HG02938 (cell line): Measurements from ENCODE around the gene GPR142.
"Not testable (repeated sequence)": the region's sequence is repeated elsewhere in the genome, so short reads cannot be mapped to it uniquely, and the experiment has no call there.

Experiments used
- ATAC-seq: cut with Tn5 transposase; IDR thresholded peaks from one replicate; pipeline ENCODE4 v1.9.1; 2021; ENCODE audit warnings: mild to moderate bottlenecking, moderate library complexity; ENCODE audit not compliant: unreplicated experiment

The GPR142 gene

GRCh38 chr17:74390680-74391653 lies 23.7 kb downstream of the GPR142 start:
- no peak for ATAC-seq

- ATAC-seq: no peak
Observed at GRCh38 chr17:74391771-74392170, 24.5 kb downstream of the GPR142 start.

DNA sequence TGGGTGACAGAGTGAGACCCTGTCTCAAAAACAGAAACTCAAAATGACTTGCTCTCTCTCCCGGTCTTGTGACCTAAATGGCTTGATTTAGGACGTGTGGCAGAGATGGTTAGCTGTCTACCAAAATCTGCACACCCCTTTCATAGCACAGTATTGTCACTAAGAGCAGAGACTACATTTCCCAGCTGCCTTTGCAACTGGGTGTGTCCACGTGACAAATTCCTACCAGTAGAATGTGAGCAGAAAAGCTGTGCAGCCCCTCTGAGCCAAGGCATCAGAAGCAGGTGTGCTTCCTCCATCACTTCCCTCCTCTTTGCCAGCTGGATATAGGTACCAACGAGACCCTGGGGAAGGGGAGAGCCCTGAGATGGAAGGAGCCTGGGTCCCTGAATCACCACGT lies 25.5 kb downstream of the GPR142 start:
- ATAC-seq: no peak

- no peak for ATAC-seq
Observed at GRCh38 chr17:74393346-74393942, 26.1 kb downstream of the GPR142 start.

DNA sequence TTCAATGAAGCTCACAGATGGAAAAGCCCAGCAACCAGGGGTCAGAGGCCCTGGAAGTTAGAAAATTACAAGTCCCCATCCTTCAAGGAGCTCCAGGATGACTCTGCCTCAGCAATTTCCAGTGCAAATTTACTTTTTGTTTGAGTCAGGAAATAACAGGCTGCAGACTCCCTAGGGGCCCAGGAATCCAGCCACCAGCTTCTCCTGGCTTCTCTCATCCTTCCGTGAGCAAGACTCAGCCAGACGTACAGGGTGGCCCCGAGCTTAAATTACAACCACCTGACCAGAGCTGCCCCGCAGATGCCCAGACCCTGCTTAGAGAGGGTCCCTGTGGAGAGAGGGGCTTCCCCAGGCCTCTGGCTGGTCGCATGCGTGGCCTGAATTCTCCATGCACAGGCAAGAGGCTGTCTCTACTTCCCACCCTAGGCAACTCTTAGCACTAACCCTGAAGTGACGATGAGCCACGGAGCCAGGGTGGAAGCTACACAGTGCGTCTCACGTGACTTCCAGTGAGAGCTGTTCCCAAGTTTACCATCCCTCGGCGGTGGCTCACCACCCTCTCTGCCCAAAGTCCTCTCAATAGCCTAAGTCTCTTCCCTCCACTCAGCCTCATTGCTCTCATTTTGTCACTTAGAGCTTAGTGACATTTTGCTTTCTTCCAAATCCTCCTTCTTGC lies 27.1 kb downstream of the GPR142 start:
- no peak for ATAC-seq

GRCh38 chr17:74394977-74395376 lies 27.7 kb downstream of the GPR142 start:
- ATAC-seq: no peak

GRCh38 chr17:74396567-74396966 lies 29.3 kb downstream of the GPR142 start:
- no peak for ATAC-seq

DNA sequence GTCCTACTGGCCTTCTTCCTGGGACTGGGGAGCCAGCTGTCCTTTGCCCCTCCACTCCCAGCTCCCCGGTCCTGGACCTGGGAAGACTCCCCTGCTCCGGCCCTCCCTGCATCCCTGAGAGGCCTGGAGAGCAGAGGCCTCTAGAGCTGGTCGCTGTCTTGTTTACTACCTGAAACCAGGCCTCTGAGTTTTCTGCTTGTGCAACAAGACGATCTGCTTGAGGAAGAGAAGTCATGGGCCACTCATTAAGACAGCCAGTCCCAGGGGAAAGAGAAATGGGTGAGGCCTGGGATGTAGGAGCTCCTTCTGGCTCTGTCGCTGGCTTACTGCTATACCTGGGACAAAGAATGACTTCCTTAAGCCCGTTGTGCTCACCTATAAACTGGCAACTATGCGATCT lies 34.7 kb downstream of the GPR142 start:
- ATAC-seq: no peak

DNA sequence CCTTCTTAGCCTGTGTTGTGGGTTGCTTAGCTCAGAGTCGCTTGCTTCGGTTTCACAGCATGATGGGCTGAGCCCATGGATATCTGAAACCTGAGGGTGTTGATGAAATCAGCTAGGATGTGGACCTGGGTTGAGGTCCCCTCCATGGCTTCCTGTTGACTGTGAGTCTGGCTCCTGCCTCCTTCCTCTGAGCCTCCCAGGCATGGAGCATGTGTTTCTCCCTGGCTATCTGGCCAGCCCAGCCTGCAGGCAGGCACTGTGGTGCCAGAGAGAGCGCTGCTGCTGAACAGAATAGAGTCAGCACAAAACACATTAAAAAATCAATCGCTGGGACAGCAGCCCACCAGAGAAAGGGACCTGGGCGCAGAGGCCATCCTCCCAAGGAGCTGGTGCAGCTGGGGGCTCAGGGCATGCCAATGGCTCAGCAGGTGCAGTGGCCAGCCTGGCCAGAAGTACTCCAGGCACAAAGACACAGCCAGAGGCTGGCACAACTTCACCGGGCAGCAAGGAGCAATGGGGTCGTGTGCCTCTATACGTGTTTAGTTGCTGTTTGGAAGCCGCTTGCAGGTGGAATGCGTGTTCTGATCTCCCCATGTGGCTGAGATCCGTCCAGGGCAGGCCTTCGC lies 36.3 kb downstream of the GPR142 start:
- ATAC-seq: no peak

DNA sequence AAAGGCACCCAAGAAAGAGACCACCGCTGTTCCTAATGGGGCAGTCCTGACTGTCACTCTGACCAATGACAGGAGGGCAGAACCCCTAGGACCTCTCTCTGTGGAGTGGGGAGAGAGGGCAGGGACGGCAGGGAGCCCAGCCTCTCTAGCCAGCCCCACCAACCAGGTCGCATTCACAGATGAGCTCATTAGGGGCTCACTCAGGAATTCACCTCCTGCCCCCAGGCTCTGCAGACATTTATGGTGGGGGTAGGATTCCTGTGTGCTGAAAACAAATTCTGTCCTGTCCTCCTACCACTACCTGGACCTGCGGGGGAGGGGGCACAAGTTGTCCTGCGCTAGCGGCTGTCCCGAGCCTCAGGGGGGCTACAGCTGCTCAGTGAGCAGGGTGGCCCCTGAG lies 36.9 kb downstream of the GPR142 start:
- ATAC-seq: no peak

- ATAC-seq: no peak
Observed at GRCh38 chr17:74404789-74405188, 37.5 kb downstream of the GPR142 start.

DNA sequence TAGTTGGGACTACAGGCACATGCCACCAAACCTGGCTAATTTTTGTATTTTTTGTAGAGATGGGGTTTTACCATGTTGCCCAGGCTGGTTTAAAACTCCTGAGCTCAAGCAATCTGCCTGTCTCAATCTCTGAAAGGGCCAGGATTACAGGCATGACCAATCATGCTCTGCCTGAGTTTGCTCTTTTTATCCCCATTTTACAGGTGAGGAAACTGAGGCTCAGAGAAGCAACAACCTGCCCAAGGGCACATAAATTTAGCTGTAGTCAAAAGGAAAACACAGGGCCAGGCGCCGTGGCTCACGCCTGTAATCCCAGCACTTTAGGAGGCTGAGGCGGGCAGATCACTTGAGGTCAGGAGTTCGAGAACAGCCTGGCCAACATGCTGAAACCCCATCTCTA lies 38.0 kb downstream of the GPR142 start:
- not testable (repeated sequence) for ATAC-seq

DNA sequence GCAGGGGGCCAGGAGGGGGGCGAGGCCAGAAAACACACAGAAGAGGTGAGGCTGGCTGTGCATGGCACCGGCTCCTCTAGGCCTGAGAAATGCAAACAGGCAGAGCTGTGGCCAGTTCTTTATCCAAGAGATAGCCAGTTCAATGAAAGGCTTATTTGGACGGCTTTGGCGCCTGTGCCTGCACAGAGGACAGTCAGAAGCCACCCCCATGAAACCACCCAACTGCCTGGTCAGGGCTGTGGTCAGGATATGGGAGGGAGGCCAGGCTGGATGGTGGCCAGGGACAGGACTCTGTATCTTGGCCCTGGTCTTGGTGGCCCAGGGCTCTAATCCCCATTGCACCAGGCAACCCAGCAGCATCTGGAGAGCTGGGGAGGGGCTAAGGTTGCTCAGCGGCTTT lies 40.1 kb downstream of the GPR142 start:
- ATAC-seq: no peak

DNA sequence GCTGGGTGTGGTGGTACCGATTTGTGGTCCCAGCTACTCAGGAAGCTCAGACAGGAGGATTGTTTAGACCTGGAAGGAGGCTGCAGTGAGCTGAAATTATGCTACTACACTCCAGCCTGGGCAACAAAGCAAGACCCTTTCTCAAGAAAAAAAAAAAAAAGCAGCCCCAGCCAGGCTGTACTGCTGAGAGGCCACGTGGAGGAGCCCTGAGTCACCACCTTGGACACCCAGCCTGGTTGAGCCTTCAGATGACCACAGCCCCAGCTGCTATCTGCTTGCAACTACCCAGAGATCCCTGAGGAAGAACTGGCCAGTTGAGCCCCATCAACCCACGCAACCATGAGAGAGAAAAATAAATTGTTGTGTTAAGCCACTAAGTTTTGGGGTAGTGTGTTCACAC lies 41.0 kb downstream of the GPR142 start:
- no peak for ATAC-seq

GRCh38 chr17:74408815-74409214 lies 41.5 kb downstream of the GPR142 start:
- no peak for ATAC-seq

- ATAC-seq: no peak
Observed at GRCh38 chr17:74410001-74410443, 42.7 kb downstream of the GPR142 start.

DNA sequence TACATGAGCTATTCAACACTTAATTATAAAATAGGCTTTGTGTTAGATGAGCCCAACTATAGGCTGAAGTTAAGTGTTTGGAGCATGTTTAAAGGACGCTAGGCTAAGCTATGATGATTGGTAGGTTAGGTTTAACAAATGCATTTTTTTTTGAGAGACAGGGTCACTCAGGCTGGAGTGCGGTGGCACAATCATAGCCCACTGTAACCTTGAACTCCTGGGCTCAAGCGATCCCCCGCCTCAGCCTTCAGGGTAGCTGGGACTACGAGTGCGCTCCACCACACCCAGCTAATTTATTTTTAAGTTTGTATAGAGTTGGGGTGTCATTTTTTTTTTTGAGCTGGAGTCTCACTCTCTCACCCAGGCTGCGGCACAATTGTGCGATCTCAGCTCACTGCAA lies 45.3 kb downstream of the GPR142 start:
- ATAC-seq: no peak

DNA sequence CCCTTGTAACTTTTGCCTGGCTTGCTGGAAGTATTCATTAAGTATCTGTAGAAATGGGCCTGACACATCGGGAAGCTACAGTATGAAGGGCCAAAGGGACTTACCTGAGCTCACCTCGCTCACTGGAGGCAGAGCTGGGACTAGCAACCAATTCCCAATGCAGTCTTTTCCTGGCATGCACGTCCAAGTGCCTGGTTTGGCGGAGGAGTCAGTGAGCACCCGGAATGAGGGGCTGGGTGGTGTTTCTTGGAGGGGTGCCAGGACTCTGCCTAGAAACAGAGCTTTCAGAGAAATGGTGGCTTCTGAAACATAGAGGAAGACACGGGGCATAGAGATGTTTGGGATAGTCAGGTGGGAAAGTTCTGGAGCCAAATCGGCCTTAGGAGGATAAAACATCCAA lies 46.2 kb downstream of the GPR142 start:
- ATAC-seq: no peak

DNA sequence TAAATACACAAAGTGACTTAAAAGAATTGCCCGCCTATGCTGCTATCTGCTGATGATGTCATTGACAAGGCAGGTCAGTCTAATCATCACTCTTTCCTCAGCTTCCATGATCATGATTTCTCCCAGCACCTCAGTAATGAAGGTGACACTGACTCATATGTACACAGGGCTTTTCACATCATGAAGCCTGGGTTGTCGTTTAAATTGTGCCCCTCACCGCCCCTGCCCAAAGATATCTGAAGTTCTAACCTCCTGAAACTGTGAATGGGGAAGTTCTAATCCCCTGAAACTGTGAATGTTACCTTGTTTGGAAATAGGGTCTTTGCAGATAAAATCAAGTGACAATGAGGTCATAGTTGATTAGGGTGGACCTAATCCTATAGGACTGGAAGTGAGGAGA lies 47.2 kb downstream of the GPR142 start:
- no peak for ATAC-seq

DNA sequence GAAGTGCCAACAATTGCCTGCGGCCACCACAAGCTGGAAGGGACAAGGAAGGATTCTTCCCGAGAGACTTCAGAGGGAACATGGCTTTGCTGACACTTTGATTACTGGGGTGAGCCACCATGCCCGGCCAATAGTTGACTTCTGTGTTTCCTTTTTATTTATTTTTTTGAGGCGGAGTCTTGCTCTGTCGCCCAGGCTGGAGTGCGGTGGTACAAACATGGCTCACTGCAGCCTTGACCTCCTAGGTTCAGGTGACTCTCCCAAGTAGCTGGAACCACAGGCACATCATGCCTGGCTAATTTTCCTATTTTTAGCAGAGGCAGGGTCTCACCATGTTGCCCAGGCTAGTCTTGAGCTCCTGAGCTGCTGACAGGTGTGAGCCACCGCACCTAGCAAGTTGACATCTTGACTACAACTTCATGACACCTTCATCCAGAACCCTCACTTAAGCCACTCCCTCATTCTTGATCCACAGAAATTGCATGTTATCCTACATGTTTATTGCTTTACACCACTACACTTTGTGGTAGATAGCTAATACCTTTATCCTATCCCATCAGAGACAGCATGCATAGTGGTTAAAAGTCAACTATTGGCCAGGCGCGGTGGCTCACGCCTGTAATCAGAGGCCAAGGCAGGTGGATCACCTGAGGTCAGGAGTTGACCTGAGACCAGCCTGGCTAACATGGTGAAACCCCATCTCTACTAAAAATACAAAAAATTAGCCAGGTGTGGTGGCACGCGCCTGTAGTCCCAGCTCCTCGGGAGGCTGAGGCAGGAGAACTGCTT lies 48.5 kb downstream of the GPR142 start:
- ATAC-seq: no peak
